ENCODE results near the gene ERC1.
A peak's percentile ranks its signal among the peaks of the same experiment; 100 is the strongest.
"Not testable (repeated sequence)": the region's sequence is repeated elsewhere in the genome, so short reads cannot be mapped to it uniquely, and the experiment has no call there.

ERC1 gene

DNA sequence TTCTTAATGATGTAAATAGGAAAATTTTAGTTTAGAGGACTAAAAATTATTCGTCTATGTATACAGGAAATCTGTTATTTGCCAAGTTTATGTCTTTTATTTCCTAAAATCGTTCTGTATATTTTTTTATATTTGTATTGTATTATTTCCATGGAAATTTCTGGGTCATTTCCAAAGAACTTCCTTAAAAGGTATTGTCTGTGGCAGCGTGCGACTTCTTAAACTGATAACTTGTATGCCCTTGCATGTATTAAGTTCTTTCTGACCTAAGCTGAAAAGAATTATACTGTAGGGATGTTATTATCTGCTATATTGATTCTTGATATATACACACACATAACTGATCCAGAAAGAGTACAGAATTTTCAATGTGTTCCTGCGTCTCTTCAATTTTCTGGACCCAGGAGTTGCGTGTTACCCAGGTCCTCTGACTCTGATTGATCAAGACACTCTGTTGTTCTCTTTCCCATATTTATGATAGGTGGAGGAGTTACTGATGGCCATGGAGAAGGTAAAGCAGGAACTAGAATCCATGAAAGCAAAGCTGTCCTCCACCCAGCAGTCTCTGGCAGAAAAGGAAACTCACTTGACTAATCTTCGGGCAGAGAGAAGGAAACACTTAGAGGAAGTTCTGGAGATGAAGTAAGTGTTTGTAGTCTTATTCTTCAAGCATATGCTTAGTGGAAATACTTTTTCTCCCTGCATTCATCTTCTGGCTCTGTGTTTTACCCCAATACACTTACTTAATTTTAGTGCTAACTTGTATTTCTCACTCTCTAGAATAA, 298.5 kb downstream of the ERC1 start:
- no peak for DNase-seq (ENCODE audit: low spot score)

DNA sequence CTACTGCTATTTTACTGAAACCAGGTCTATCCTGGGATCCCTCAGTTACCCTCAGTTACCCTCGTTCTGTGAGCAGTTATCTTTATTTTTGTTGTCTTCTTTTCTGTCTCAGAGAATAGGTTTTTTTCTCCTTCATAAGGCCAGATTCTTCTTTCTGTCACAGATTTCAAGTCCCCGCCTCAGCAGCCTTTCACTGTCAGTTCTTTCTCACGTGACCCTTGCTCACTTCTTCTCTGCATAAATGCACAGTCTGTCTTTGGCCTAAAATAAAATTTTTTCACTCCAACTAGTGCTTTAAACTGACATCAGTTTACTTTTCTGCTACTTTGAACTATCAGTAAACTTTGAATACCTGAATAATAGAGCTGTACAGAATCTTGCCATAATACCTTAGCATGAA, 299.7 kb downstream of the ERC1 start:
- no peak for DNase-seq (ENCODE audit: low spot score)

- no peak for DNase-seq (ENCODE audit: low spot score)
Observed at GRCh38 chr12:1291601-1292332, 300.7 kb downstream of the ERC1 start.

DNA sequence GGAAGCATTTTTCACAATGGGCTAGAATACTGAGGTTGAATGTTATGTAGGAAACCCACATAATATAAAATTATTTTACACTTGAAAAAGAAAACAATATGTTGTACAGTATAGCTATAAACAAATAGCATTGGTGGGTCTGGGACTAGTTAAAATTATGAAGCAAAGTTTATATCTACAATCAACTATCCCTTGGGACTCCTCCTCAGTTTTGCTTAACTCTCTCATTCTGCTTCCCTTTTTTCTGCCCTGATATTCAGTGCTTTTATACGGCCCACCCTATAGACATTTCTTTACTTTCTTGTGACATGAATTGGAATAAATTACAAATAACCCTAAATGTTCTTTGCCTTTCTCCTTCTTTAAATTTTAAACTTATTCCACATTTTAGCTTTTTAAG, 302.9 kb downstream of the ERC1 start:
- DNase-seq (ENCODE audit: low spot score): no peak

DNA sequence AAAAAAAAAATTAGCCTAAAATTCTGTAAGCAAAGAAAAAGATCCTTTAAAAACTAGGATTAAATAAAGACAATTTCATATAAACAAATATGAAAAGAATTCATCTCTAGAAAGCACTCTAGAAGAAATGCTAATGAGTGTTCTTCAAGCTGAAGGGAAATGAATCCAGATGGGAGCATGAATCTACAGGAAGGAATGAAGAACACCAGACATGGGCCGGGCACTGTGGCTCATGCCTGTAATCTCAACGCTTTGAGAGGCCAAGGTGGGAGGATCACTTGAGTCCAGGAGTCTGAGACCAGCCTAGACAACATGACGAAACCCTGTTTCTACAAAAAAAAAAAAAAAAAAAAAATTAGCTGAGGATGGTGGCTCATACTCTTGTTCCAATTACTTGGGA, 306.2 kb downstream of the ERC1 start:
- DNase-seq (ENCODE audit: low spot score): no peak

DNA sequence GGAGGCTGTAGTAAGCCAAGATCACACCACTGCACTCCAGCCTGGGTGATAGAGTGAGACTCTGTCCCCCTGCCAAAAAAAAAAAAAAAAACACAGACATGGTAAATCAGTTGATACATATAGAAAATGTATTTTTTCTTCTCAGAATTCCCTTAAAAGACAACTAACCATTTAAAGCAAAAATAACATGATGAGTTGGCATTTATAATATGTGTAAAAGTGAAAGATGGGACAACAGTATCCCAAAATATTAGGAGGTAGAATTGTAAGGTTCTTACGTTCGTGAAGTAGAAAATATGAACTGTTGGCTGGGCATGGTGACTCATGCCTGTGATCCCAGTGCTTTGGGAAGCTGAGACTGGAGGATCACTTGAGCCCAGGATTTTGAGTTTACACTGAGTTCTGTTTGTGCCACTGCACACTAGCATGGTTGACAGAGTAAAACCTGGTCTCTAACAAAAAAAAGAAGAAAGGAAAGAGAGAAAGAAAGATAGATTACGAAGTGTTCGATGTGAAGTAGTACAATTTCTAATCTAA, 306.7 kb downstream of the ERC1 start:
- no peak for DNase-seq (ENCODE audit: low spot score)

GRCh38 chr12:1300460-1300859, 309.4 kb downstream of the ERC1 start:
- no peak for DNase-seq (ENCODE audit: low spot score)

GRCh38 chr12:1302201-1302870, 311.3 kb downstream of the ERC1 start:
- no peak for DNase-seq (ENCODE audit: low spot score)

DNA sequence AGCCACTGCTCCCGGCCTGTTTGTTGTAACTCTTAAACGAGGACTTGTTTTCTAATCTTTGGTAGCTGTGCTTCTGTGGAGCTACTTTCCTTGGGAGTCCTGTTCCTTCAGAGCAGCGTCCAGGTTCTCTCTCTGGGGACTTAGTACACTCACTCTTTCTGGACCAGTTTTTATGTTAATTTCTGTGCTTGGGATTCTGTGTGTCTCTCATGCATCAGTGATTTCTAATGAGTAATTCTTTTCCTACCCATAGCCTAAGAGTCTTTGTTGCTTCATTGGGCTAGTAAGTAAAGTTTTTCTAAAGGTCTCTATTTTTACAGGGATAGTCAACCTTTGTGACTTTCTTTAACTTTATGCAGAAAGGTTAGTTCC, 314.0 kb downstream of the ERC1 start:
- no peak for DNase-seq (ENCODE audit: low spot score)

GRCh38 chr12:1305791-1306500, 314.9 kb downstream of the ERC1 start:
- peak; percentile 41 for DNase-seq (ENCODE audit: low spot score)

DNA sequence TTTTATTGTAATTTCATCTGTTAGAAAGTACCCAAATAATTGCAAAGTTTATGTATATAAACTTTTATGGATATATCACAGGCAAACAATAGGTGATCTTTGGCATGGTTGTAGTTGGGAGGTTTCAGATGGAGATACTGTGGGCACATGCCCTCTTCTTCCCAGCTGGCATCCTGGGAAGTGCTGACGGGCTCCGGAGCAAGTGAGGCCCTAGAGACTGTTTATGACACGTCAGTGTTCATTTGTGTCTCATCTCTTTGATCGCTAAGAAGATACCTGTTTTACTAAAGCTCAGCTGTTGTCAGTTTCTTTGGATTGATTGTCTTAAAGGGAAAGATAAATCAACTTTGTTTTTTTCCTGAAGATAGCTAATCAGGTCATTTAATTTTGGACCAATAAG, 315.8 kb downstream of the ERC1 start:
- DNase-seq (ENCODE audit: low spot score): no peak

DNA sequence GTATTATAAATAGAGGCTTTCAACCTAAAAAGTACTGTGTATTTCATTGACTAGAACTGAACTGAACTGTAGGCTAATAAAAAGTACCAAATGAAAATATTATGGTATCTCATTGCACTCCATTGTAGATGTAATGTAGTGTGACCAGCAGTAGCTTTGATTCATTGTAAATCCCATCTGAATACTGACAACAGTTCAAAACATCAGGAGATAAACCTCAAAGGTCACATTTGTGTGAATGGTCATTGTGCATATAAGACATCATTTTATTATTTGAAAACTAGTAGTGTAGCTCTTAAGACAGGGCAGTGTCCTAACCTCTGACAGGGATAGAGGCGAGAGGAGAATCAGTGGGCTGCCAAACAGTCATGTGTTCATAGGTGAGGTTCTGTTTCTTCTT, 316.8 kb downstream of the ERC1 start:
- DNase-seq (ENCODE audit: low spot score): no peak

DNA sequence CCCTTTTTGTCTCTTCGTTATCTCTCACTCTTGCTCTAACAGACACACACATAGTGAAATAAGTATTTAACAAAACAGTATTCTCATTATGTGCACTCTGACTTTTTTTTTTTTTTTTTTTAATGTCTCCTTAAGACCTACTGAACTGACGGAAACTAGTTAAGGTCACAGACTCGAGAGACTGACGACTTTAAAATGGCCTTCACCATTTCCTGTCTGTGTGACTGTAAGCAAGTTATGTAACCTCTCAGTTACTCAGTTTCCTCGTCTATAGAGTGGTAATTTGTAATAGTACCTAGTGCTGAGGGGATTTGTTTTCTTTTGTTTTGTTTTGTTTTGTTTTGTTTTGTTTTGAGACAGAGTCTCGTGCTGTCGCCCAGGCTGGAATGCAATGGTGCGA, 318.6 kb downstream of the ERC1 start:
- DNase-seq (ENCODE audit: low spot score): peak; percentile 70

- DNase-seq (ENCODE audit: low spot score): peak; percentile 72
Observed at GRCh38 chr12:1310653-1311052, 319.6 kb downstream of the ERC1 start.

DNA sequence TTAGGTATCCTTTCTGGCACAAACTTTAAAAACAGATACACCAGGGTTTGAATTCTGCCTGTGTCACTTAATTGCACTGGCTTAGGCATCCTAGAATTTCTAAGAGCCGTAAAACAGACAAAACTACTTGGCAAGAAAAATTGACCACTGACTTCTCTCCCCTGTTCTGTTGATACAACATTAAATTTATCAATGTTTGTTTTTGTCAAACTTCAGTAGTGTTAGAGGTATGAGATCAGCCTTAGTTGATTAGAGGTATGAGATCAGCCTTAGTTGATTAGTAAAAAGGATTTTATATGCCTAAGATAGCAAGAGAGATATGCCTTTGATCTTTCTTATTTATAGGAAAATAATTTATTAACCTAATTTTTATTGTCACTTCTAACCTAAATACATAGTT, 320.1 kb downstream of the ERC1 start:
- no peak for DNase-seq (ENCODE audit: low spot score)

DNA sequence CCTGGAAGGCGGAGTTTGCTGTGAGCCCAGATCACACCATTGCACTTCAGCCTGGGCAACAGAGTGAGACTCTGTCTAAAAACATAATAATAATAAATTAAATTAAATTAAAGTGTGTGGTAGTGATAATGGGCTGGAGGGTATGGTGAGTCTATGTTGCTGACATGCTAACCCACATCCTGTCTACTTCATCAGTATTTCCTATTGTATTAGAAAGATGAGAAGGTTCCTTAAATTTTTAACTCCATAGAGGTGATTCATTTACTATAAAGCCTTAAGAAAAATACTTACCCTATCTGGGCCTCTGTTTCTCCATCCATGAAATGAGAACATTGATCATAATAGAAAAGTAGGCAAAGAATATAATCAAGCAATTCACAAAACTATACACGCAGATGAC, 322.9 kb downstream of the ERC1 start:
- DNase-seq (ENCODE audit: low spot score): no peak

DNA sequence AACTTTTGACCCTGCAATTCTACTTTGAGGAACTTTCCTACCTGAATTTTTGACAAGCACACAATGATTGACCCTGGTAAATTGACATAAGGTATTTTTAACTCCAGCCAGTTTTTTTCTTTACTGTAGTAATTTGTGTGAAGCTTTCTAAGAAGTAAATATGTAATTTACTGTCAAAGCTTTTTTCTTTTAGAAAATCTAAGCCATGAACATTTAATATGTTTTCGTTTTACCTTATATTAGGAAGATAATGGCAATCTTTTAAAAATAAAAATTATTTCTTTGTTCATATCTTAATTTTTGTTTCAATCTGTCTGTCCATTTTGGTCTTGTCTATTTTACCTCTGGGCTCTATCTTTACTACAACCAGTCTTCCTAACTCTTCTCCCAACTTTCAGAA, 323.5 kb downstream of the ERC1 start:
- no peak for DNase-seq (ENCODE audit: low spot score)

DNA sequence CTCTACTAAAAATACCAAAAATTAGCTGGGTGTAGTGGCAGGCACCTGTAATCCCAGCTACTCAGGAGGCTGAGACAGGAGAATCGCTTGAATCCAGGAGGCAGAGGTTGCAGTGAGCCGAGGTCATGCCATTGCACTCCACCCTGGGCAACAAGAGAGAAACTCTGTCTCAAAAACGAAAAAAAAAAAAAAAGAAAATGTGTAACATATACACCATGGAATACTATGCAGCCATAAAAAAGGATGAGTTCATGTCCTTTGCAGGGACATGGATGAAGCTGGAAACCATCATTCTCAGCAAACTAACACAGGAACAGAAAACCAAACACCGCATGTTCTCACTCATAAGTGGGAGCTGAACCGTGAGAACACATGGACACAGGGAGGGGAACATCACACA, 326.0 kb downstream of the ERC1 start:
- not testable (repeated sequence) for DNase-seq (ENCODE audit: low spot score)

GRCh38 chr12:1318327-1319031, 327.5 kb downstream of the ERC1 start:
- peak; percentile 40 for DNase-seq (ENCODE audit: low spot score)

DNA sequence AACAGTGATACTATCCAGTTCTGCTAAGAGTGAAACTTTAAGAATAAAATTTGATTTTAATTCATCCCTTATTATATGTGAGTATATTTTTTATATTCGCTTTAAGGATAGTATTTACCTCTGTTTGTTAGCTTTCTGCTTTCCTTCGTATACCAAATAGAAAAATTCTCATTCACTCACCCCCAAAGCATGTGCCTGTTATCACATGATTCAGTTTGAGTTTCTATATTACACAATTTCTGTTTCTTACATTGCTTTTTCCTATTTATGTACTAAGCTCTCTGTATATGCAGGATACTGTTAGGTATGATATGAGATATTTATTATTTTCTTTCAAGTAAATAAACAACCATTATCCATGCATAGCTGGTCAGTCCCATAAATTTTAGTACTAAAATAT, 328.2 kb downstream of the ERC1 start:
- no peak for DNase-seq (ENCODE audit: low spot score)

- DNase-seq (ENCODE audit: low spot score): no peak
Observed at GRCh38 chr12:1320021-1320420, 329.0 kb downstream of the ERC1 start.

- no peak for DNase-seq (ENCODE audit: low spot score)
Observed at GRCh38 chr12:1322821-1323220, 331.8 kb downstream of the ERC1 start.

All from NAMALWA (cell line).